ENCODE data around the gene QTRT2.

Gene QTRT2

DNA sequence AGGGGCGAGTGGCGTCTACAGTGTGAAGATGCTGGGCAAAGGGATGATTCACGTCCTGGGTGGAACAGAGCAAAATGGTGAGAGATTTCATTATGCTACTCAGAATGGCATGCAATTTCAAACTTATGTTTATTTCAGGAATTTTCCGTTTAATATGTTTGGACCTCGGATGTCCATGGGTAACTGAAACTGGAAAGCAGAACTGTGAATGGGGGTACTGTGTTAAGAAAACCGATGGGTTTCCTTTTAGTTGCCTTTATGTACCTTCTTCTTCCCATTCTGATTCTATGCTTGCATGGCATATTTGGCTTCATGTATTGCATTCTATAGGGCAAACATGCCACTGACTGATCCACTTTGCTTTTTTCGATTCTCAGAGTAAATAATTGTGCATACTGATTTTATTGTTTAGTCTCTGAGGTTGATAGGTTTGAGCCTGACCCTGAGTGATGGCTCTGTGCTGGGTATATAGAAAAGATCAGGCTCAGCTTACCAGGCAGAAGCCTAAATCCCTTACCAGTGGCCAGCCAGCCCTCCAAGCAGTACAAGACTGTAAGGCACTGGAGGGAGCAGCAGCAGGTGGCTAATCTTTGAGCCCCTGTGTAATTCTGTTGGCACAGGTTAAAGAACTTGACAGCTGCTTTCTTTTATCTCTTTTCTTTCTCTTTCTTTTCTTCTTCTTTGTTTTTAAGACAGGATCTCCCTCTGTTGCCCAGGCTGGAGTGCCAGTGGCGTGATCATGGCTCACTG, 4.5 kb downstream of the QTRT2 start:
- H3K9me3 ChIP-seq (ENCODE audit: control insufficient read depth, insufficient read depth, low read depth, low read length): no peaks in the 10 kb centered on the region
- no peak for TF ChIP-seq ZNF112 (tag by site-specific recombination; IDR thresholded peaks at IDR 0.05)
- TF ChIP-seq KLF10 (tag by site-specific recombination; IDR thresholded peaks at IDR 0.05): no peak
- no peak for TF ChIP-seq TRIM28 (IDR thresholded peaks at IDR 0.05; ENCODE audit: borderline replicate concordance, low read length)
- no peak for TF ChIP-seq ZNF175 (tag by site-specific recombination; IDR thresholded peaks at IDR 0.05)
- no peak for TF ChIP-seq ZNF211 (tag by site-specific recombination; IDR thresholded peaks at IDR 0.05; ENCODE audit: low read depth)
- TF ChIP-seq ZNF398 (tag by site-specific recombination; IDR thresholded peaks at IDR 0.05): no peak
- TF ChIP-seq ZNF324 (tag by site-specific recombination; IDR thresholded peaks at IDR 0.05): no peak
- no peak for TF ChIP-seq ZNF664 (tag by site-specific recombination; IDR thresholded peaks at IDR 0.05)
- no peak for TF ChIP-seq PRDM1 (tag by site-specific recombination; IDR thresholded peaks at IDR 0.05)
- no peak for TF ChIP-seq ZNF626 (tag by site-specific recombination; IDR thresholded peaks at IDR 0.05)
- TF ChIP-seq MEIS1 (CRISPR knock-in tag; IDR thresholded peaks at IDR 0.05; ENCODE audit: borderline replicate concordance): no peak
- TF ChIP-seq ZNF530 (tag by site-specific recombination; IDR thresholded peaks at IDR 0.05; ENCODE audit: low read depth): no peak
- TF ChIP-seq ZNF391 (tag by site-specific recombination; IDR thresholded peaks at IDR 0.05; ENCODE audit: borderline replicate concordance, low read depth): no peak
- TF ChIP-seq, protein P1, sequence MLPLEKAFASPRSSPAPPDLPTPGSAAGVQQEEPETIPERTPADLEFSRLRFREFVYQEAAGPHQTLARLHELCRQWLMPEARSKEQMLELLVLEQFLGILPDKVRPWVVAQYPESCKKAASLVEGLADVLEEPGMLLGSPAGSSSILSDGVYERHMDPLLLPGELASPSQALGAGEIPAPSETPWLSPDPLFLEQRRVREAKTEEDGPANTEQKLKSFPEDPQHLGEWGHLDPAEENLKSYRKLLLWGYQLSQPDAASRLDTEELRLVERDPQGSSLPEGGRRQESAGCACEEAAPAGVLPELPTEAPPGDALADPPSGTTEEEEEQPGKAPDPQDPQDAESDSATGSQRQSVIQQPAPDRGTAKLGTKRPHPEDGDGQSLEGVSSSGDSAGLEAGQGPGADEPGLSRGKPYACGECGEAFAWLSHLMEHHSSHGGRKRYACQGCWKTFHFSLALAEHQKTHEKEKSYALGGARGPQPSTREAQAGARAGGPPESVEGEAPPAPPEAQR (tag by site-specific recombination; IDR thresholded peaks at IDR 0.05): no peak
- TF ChIP-seq ZNF350 (tag by site-specific recombination; IDR thresholded peaks at IDR 0.05): no peak
- TF ChIP-seq ZNF155 (tag by site-specific recombination; IDR thresholded peaks at IDR 0.05): no peak
- no peak for TF ChIP-seq ZNF621 (tag by site-specific recombination; IDR thresholded peaks at IDR 0.05)
- no peak for TF ChIP-seq REPIN1 (tag by site-specific recombination; IDR thresholded peaks at IDR 0.05; ENCODE audit: low read depth)
- no peak for TF ChIP-seq ZNF76 (tag by site-specific recombination; IDR thresholded peaks at IDR 0.05; ENCODE audit: borderline replicate concordance, low read depth)
- TF ChIP-seq, protein P2, sequence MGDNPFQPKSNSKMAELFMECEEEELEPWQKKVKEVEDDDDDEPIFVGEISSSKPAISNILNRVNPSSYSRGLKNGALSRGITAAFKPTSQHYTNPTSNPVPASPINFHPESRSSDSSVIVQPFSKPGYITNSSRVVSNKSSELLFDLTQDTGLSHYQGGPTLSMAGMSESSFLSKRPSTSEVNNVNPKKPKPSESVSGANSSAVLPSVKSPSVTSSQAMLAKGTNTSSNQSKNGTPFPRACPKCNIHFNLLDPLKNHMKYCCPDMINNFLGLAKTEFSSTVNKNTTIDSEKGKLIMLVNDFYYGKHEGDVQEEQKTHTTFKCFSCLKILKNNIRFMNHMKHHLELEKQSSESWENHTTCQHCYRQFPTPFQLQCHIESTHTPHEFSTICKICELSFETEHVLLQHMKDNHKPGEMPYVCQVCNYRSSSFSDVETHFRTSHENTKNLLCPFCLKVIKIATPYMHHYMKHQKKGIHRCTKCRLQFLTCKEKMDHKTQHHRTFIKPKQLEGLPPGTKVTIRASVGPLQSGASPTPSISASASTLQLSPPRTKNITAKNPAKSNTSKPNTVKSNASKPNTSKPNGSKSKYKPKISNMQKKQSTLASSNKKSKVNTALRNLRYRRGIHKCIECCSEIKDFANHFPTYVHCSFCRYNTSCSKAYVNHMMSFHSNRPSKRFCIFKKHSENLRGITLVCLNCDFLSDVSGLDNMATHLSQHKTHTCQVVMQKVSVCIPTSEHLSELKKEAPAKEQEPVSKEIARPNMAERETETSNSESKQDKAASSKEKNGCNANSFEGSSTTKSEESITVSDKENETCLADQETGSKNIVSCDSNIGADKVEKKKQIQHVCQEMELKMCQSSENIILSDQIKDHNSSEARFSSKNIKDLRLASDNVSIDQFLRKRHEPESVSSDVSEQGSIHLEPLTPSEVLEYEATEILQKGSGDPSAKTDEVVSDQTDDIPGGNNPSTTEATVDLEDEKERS (tag by site-specific recombination; IDR thresholded peaks at IDR 0.05): no peak
- CTCF ChIA-PET: no interaction called here
- H3K4me1 ChIP-seq (ENCODE audit: control insufficient read depth, insufficient read depth, low read length): no peaks in the 10 kb centered on the region
- POLR2A ChIA-PET: no interaction called here
- no peak overlapping the region for H3K27ac ChIP-seq (ENCODE audit: extremely low read depth, low read depth, low read length)
- H3K4me3 ChIP-seq (ENCODE audit: low read depth, low read length): no peak overlapping the region
- H3K36me3 ChIP-seq (ENCODE audit: control insufficient read depth in 2 of 2, insufficient read depth in 1 of 2, low read length in 2 of 2): peaks cover 0 to 21% of the 10 kb centered on the region in 2 experiments; a peak in 1 of 3 replicates

GRCh38 chr3:114067804-114068203, 11.3 kb downstream of the QTRT2 start:
- ChIA-PET POLR2A (no interaction called here), CTCF (no interaction called here)
- H3K9me3 ChIP-seq (ENCODE audit: control insufficient read depth, insufficient read depth, low read depth, low read length): no peaks in the 10 kb centered on the region
- no peaks in the 10 kb centered on the region for H3K4me1 ChIP-seq (ENCODE audit: control insufficient read depth, insufficient read depth, low read length)
- H3K36me3 ChIP-seq (ENCODE audit: control insufficient read depth in 2 of 2, insufficient read depth in 1 of 2, low read length in 2 of 2): peaks cover 7 to 69% of the 10 kb centered on the region in 2 experiments; a peak in 2 of 3 replicates
- no peak overlapping the region for H3K4me3 ChIP-seq (ENCODE audit: low read depth, low read length)
- no peak overlapping the region for H3K27ac ChIP-seq (ENCODE audit: extremely low read depth, low read depth, low read length)
- no peak for TF ChIP-seq ZNF391 (tag by site-specific recombination; IDR thresholded peaks at IDR 0.05; ENCODE audit: borderline replicate concordance, low read depth)
- TF ChIP-seq, protein P3, sequence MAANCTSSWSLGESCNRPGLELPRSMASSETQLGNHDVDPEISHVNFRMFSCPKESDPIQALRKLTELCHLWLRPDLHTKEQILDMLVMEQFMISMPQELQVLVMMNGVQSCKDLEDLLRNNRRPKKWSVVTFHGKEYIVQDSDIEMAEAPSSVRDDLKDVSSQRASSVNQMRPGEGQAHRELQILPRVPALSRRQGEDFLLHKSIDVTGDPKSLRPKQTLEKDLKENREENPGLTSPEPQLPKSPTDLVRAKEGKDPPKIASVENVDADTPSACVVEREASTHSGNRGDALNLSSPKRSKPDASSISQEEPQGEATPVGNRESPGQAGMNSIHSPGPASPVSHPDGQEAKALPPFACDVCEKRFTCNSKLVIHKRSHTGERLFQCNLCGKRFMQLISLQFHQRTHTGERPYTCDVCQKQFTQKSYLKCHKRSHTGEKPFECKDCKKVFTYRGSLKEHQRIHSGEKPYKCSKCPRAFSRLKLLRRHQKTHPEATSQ (tag by site-specific recombination; IDR thresholded peaks at IDR 0.05): no peak
- TF ChIP-seq ZNF473 (tag by site-specific recombination; IDR thresholded peaks at IDR 0.05): no peak
- no peak for TF ChIP-seq FEZF1 (tag by site-specific recombination; IDR thresholded peaks at IDR 0.05)
- TF ChIP-seq ZNF426 (tag by site-specific recombination; IDR thresholded peaks at IDR 0.05): no peak
- no peak for TF ChIP-seq ZNF645 (tag by site-specific recombination; IDR thresholded peaks at IDR 0.05)
- TF ChIP-seq ZBTB21 (tag by site-specific recombination; IDR thresholded peaks at IDR 0.05): no peak
